HG02840 (cell line): ENCODE results near the gene MOK.

Experiments used
- ATAC-seq: cut with Tn5 transposase; IDR thresholded peaks from one replicate; pipeline ENCODE4 v1.9.1; 2021; ENCODE audit warnings: mild to moderate bottlenecking, moderate library complexity, moderate number of reproducible peaks; ENCODE audit not compliant: unreplicated experiment, low FRiP score

The MOK gene

GRCh38 chr14:102187044-102187443 lies 117.9 kb downstream of the MOK start:
- ATAC-seq: no peak

- ATAC-seq: no peak
These were observed 119.6 kb downstream of the MOK start for GRCh38 chr14:102185360-102185759.

- ATAC-seq: no peak
These were observed 120.5 kb downstream of the MOK start for GRCh38 chr14:102184316-102185035.

- ATAC-seq: no peak
These were observed 121.1 kb downstream of the MOK start for GRCh38 chr14:102183886-102184285.

- ATAC-seq: no peak
These were observed 121.9 kb downstream of the MOK start for GRCh38 chr14:102182936-102183619.

GRCh38 chr14:102182190-102182589 lies 122.8 kb downstream of the MOK start:
- no peak for ATAC-seq

- ATAC-seq: no peak
These were observed 123.8 kb downstream of the MOK start for GRCh38 chr14:102181187-102181586.

GRCh38 chr14:102180248-102180998 lies 124.5 kb downstream of the MOK start:
- ATAC-seq: no peak
